GM21619 (cell line): Measurements from ENCODE around the gene TAS2R4.
"Not testable (repeated sequence)": the region's sequence is repeated elsewhere in the genome, so short reads cannot be mapped to it uniquely, and the experiment has no call there.

Source experiments
- ATAC-seq: cut with Tn5 transposase; IDR thresholded peaks from one replicate; pipeline ENCODE4 v1.9.1; 2021; ENCODE audit not compliant: unreplicated experiment

Gene TAS2R4, protein sequence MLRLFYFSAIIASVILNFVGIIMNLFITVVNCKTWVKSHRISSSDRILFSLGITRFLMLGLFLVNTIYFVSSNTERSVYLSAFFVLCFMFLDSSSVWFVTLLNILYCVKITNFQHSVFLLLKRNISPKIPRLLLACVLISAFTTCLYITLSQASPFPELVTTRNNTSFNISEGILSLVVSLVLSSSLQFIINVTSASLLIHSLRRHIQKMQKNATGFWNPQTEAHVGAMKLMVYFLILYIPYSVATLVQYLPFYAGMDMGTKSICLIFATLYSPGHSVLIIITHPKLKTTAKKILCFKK

DNA sequence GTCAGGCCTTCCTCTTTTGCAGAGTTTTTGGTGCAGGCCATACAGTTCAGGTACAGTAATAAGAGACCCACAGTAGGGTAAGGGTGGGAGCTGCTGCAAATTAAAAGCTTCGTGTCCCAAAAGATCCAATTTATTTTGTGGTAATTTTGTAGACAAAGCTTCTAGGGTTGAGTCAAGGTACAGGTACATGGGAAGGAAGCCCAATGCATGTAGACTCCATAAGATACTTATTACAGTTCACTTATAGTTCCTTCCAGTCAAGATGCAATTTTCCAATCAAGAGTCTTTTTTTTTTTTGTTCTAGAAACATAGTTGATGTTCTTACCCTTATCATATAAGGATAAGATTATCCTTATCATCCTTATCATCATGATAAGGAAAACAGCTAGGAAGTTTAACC is at the start of gene TAS2R4:
TSS of gene TAS2R4 (plus strand) at position 301 of the 400 bp plus-strand sequence. CDS start 1,815 bp downstream, outside the sequence.
- no peak for ATAC-seq

DNA sequence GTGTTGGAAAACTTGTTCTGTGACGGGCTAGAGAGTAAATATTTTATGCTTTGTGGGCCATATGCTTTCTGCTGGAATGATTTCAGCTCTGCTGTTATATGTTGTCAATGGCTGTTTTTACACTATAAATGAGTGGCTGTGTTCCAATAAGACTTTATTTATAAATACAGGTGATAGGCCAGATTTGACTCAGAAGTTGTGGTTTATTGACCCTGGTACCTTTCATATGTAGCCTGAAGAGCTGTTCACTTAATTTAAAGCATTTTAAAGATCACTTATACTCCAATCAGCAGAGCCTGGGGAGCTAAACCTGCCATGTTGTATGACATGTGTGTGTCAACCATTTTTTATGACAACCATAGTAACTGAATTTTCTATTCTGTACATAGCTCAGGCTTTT is 47.5 kb upstream of the TAS2R4 start:
- ATAC-seq: no peak

DNA sequence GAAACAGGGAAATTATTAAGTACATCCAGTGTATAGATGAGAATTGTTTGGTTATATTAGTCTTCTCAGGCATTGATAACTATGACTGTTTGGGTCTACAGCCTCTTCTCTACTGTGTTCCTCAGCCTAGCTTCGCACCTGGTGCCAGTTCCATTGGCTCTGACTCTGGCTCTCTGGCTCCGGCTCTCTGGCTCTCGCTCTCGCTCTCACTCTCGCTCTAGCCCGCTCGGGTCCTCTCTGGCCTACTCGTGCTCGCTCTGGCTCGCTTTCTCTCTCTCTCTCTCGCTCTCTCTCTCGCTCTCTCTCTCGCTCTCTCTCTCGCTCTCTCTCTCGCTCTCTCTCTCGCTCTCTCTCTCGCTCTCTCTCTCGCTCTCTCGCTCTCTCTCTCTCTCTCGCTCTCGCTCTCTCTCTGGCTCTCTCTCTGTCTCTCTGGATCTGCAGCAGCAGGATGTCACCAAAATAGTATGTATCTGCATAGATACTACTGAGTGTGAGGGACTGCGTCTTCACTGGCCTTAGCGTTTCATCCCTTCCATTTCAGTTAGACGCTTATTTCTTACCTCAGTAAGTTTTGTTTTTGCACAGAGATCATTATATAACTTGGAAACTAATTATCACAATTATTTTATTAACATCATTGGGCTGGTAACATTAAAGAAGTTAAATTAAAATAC is 44.9 kb upstream of the TAS2R4 start:
- no peak for ATAC-seq

DNA sequence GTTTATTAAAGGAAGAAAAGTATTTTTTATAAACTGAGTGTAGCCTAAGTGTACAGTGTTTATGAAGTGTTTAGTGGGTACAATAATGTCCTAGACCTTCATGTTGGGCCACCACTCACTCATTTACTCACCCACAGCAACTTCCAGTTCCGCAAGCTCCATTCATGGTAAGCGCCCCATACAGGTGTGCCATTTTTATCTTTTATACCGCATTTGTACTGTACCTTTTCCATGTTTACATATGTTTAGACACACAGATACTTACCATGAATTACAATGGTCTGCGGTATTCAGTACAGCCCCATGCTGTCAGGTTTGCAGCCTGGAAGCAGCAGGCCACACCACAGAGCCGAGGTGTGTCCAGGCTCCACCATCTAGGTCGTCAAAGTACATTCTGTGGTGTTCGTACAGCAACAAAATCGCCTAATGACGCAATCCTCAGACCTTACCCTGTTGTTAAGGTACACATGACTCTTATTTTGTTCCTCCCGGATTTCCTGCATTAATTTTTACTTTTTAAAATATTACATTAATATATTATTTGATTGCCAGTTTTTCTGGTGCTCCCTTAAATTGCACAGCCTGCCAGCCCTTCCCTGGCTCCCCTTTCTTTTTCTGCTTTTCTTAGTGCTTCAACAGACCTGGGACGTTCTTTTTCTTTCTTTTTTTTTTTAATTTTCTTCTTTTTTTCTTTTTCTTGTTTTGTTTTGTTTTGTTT is 39.2 kb upstream of the TAS2R4 start:
- no peak for ATAC-seq

DNA sequence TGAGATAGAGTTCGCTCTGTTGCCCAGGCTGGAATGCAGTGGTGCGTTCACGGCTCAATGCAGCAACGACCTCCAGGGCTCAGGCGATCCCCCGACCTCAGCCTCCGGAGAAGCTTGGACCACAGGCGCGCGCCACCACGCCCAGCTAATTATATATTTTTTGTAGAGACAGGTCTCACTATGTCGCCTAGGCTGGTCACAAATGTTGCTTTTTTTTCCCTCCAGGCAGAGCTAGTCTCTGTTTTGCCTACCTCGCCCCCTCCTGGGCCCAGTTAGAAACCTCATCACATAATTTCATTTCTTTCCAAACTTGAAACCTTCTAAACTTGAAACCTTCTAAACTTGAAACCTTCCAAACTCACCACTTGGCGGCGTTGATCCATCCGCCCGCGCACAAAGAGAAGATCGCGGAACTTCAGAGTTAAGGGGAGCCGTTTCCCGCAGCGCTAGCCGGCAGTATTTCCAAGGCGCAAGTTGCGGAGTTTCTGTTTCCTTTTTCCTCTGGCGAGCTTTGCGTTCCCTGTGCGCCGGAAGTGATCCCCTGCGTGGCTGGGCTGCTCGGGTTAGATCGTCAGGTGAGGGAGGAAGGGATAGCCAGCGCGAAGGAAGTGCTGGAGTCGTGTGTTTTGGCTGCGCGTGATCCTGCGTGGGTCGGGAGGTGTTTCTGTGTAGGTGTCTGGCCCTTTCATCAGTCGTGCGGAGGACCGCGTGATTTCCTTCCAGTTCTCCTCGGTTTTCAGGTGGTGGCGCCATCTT is 38.5 kb upstream of the TAS2R4 start, which contains the start of gene SSBP1:
TSS of gene SSBP1 (plus strand) at position 523 of the 756 bp plus-strand sequence. CDS start 809 bp downstream, outside the sequence.
- ATAC-seq: peak; percentile 92

DNA sequence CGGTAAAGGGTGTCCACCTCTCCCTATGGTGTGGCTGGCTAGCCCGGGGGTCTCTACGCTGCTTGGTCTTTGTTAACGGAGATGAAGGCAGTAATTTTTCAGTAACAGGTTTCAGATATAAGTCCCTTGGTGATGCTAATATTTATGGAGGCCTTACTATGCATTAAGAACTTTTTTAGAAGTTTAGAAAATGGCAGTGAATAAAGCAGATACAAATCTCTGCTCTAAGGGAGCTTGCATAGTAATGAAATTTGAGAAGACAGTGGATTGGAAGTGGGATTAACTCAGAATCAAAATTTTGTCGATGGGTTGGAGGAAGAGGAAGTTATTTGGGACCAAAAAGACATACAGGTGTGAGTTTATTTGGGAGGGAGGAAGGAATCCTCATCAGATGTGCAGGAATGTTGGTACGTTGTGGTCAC is 37.9 kb upstream of the TAS2R4 start:
- ATAC-seq: no peak

DNA sequence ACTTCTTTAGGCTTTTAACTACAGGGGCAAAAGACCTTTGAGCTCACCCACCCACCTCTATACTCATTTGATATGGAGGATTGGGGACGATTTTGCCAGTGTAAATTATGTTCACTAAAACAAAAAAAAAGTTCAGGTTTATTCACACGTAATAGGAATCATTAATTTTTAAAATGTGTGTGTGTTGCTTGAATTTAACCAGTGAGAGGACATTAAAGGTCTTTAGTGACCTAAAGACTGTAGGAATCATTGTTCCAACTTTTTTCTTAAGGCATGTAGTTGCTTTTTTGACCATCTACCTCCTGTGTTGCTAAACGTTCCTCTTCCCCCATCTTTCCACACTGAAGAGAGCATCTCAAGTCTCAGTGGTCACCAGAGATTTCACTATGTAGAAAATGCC is 37.2 kb upstream of the TAS2R4 start:
- no peak for ATAC-seq

DNA sequence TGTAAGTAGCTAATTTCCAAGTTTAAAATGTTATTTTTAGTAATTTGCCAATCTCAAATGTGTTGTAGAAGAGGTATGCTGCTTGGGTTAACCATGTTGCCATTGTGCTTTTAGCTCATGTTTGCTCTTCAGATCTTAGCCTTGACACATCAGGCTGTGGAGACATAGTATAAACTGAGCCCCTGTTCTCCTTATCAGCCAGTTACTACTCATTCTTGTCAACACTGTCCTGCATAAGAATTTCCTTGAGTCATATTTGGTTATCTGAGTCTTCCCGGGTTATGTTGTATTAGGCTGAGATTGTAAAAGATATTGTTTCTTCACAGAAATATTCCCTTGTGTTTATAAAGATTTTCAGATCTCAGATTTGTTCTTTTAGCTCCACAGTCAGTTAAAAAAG is 34.2 kb upstream of the TAS2R4 start:
- no peak for ATAC-seq

DNA sequence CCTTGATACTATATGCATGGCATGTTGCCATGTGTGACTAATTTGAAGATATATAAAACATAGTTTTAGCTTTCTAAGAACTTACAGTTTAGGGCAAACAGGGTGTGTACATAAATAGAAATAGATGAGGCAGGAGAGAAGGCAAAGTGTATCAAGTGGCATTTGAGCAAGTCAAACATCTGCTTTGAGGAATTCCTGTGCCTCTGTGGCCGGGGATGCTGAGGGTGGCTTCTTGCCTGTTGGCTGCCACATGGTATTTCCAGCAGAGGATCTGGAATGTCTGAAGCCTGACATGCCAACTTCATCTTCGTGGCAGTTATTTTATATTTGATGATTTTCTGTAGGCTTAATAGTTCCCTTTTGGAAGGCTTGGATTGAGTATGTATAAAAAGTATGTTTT is 32.3 kb upstream of the TAS2R4 start:
- ATAC-seq: no peak

DNA sequence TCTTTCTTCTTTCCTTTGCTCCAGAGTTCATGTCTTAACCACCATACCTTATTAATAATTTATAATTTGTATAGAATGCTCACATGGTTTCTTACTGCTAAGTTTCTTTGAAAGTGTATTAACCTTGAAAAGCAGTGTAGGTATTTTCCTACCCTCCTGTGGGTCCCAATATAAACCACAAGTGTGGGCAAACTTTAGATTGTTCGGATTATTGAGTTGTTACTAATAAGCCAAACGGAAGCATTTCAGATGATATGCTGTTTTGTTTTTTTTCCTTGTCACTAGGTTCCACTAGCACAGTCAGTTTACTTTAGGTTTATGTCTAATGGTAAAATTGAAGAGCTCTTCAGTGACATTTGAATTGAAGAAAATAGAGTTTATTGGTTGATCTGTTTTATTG is 28.1 kb upstream of the TAS2R4 start:
- ATAC-seq: no peak

DNA sequence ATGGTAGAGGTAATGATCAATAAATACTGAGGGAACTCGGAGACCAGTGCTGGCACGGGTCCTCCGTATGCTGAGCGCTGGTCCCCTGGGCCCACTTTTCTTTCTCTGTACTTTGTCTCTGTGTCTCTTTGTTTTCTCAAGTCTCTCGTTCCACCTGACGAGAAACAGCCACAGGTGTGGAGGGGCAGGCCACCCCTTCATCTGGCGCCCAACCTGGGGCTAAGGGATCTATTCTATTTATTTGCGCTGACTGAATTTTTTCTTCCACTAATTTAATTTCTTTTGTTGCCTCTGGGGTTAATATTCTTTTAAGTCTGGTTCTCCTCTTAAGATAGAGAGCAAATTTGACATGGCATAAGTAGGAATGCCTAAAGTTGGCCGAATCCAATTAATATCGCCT is 24.6 kb upstream of the TAS2R4 start:
- ATAC-seq: not testable (repeated sequence)

DNA sequence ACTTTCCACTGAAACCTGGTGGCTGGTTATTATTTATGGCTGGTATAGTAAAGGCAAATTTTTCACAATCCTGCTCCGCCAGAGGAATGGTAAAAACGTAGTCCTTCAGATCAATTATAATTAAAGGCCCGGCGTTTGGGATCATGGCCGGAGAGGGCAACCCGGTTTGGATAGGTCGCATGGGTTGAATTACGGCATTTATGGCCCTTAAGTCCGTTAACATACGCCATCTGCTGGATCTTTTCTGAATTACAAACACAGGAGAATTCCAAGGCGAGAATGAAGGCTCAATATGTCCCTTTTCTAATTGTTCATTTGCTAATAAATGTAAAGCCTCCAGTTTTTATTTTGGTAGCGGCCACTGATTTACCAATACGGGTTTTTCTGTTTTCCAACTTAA is 23.8 kb upstream of the TAS2R4 start:
- ATAC-seq: no peak

DNA sequence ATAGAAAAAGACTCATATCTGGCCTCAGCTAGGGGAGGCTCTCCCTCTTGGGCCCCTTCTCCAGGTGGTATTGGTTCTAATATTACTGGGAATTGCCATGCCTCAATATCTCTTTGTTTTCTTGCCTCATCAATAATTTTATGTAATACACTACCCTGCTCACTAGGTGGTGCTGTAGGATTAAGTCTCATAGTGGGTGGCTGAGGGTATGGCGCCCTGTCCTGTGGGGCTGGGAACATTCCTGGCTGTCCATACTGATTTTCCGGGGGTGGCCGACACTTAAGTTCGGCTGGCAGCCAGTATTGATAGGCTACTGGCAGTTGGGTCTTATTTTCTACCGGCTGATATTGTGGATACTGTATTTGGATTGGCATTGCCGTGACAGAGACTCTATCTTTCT is 21.5 kb upstream of the TAS2R4 start:
- ATAC-seq: no peak

DNA sequence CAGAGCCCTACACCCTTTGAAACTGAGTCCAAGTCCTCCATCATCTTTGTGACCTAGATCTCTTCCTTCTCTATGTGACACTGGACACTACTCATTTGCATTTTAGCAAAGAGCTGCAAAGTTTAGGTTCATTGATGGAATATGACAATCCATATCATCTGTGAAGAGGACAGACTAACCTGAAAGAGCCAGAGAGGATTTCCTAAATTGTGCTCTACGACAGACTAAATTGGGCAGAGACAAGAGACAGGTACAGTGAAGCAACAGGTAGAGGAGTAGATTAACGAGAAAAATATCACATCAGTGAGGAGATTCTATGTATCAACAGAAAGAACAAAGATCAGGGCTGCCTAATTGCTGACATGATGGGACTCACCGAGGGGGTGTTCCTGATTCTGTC is 12.7 kb upstream of the TAS2R4 start, which contains the start of gene TAS2R3:
TSS of gene TAS2R3 (plus strand) at position 301 of the 400 bp plus-strand sequence. CDS start at position 363, 62 bp downstream.
- no peak for ATAC-seq

DNA sequence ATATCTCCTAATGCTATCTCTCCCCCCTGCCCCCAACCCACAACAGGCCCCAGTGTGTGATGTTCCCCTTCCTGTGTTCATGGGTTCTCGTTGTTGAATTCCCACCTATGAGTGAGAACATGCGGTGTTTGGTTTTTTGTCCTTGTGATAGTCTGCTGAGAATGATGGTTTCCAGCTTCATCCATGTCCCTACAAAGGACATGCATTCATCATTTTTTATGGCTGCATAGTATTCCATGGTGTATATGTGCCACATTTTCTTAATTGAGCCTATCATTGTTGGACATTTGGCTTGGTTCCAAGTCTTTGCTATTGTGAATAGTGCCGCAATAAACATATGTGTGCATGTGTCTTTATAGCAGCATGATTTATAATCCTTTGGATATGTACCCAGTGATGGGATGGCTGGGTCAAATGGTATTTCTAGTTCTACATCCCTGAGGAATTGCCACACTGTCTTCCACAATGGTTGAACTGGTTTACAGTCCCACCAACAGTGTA is 6.3 kb upstream of the TAS2R4 start:
- ATAC-seq: not testable (repeated sequence)

DNA sequence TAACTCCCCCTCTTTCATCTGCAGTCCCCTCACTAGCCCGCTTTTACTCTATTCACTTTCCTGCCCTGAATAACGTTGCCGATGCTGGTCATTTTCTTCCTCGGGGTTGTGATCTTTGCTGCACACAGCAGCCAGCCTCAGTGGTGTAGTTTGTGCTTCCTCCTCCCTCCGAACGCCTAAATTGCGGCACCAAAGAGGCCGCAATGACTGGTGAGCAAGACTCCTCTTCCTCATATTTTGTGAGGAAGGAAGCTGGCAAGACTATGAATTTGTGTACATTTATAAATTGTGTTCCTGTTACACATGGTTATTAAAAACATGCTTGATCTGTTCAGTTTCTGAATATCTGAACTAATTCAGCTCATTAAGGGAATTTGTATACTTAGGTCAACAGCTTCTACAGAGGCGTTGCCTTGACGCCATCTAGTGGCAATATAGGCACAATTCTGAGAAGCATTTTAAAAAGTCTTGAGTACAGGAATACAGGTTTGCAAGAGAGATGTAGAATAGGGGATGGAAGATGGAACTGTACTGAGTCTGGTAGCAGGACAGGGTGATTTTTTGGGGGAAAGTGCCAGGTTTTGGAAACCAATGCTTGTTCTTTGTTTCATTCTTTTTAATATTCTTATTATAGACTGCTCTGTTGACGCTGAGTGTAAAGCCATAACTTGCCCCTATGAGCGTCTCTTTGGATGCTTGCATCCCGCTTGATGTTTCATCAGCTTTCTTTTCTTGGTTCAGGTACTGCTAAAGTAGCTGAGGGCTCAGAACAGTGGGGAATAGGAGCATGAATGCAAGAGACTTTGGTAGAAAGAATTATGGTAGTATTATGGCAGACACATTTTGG is 9.5 kb downstream of the TAS2R4 start:
- ATAC-seq: peak; percentile 78

DNA sequence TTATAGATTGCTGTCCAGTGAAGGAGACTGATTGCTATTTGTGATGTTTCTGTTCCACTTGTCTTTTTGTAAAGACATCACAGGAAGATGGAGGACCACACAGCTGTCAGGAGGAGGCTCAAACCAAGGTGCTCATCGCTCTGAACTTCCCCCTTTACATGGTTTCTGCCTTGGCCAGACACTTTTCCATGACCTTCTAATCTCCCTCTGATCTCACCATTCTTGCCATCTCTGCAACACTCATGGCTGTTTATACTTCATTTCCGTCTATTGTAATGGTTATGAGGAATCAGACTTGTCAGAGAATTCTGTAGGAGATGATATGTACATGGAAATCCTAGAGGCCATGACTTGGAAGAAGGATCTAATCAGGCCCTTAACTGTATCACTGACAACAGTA is 11.8 kb downstream of the TAS2R4 start:
- no peak for ATAC-seq

DNA sequence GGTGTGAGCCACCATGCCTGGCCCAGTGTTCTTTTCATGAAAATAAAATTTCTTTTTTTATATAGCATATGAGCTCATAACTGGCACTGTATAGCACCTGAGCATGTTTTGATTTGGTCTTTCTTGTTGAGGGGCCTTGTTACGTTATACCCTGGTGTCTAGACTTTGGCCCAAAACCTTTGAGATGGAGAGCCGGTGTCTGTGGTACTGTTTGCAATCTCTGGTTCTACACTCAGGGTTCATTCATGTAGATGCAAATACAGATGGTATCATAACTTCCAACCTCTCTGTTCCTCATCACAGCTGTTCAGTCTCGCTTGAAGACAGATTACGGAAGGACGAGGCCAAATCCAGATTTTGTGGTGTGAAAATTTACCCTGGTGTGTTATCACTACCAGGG is 13.4 kb downstream of the TAS2R4 start, which contains the start of gene TAS2R5:
TSS of gene TAS2R5 (plus strand) at position 301 of the 400 bp plus-strand sequence. CDS start 145 bp downstream, outside the sequence.
- no peak for ATAC-seq

DNA sequence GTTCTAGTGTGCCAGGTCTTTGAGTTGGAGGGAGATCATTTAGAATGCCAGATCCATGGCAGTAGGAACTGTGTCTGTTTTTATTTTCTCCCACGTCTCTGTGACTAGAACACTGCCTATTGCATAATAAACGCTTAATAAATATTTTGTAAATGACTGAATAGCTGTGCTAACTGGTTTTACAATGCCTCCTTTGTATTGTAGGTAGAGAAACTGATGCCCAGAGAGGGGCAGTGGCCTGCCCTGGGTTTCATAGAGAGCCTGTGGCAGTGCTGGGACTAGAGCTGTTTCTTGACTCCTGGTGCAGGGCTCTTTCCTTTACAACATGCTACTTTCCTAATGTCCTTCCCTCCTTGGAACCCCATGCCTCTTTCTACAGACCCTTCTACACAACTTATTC is 16.1 kb downstream of the TAS2R4 start:
- no peak for ATAC-seq

DNA sequence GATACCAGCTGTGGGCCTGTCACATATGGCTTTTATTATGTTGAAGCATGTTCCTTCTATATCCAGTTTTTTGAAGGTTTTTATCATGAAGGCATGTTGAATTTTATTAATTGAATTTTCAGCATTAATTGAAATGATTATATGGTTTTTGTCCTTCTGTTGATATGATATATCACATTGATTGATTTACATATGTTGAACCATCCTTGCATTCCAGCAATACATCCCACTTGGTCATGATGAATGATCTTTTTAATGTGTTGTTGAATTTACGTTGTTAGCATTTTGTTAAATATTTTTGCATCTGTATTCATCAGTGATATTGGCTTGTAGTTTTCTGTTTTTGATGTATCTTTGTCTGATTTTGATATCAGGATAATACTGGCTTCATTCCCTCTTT is 43.6 kb downstream of the TAS2R4 start:
- ATAC-seq: no peak
